GM18520 (cell line): ENCODE measurements around the gene ZNF578.
"Not testable (repeated sequence)": the region's sequence is repeated elsewhere in the genome, so short reads cannot be mapped to it uniquely, and the experiment has no call there.

Source experiments
- ATAC-seq: cut with Tn5 transposase; IDR thresholded peaks from one replicate; pipeline ENCODE4 v1.9.1; 2021; ENCODE audit not compliant: unreplicated experiment

ZNF578 gene

GRCh38 chr19:52507266-52507665 lies 53.9 kb downstream of the ZNF578 start:
- ATAC-seq: no peak

GRCh38 chr19:52516191-52516590 lies 62.8 kb downstream of the ZNF578 start:
- ATAC-seq: no peak

GRCh38 chr19:52518646-52519045 lies 65.3 kb downstream of the ZNF578 start:
- no peak for ATAC-seq

DNA sequence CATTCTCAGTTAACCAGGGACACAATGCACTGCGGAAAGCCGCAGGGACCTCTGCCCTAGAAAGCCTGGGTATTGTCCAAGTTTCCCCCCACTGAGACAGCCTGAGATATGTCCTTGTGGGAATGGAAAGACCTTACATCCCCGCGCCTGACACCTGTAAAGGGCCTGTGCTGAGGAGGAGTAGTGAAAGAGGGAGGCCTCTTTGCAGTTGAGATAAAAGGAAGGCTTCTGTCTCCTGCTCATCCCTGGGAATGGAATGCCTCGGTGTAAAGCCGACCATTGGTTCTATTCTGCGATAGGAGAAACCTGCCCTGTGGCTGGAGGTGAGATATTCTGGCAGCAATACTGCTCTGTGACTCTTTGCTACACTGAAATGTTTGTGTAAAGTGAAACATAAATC lies 65.8 kb downstream of the ZNF578 start:
- not testable (repeated sequence) for ATAC-seq

- ATAC-seq: no peak
These were observed 66.7 kb downstream of the ZNF578 start for GRCh38 chr19:52520013-52520412.

DNA sequence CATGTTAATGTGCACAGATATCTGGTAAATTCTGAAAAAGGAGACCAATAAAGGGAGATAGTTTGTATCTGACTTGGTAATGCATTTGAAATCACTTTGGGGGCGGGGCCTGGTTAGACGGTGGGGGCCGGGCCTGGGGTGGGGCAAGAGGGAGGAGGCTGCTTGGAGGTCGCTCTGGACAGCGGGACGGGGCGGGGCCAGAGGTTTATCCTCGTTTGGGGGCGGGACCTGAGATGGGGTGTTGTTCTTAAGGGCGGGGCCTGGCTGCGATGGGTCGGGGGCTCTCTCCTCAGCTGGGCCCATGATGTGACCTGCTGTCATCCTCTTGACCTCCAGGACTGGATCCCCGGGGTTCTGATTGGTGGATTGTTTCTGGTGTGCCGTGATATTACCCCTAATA lies 69.2 kb downstream of the ZNF578 start:
- no peak for ATAC-seq

GRCh38 chr19:52524086-52524485 lies 70.7 kb downstream of the ZNF578 start:
- ATAC-seq: no peak

DNA sequence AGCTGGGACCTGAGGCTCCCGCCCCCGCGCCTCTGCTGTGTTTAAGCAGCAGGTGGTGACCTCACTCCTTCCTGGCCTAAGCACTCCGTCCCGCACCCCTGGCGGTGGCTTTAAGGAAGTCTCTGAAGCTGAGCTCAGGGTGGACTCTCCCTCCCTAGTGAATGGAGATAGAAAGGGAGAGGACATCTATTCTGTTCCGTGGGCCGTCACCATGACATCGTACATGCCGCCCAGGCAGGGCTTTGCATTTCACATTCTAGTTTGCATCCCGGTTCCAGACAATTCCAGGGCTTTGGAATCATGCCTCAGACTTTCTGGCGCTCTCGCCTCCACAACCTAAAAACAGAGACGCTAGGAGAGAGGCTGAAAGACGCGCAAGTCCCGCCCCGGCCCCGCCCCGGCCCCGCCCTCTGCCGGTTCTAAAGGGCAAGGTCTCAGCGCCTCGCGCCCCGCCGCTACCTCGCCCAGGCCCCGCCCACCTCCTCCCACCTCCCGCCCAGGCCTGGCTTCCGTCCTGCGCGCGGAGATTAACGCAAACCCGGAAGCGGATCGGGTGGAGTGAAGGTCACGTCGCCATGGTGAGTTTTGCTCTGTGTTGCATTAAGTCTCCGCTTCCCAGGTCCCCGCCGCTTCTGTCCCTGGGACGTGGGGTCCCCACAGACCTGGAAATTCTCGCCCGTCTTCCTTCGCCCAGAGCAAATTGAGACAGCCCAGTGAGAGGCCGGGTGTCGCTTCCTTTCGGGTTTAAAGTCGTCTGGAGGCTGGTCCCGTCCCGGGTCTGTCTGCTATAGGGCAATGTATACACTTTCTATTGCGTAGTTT lies 74.0 kb downstream of the ZNF578 start, which contains the start of gene ZNF808:
Gene ZNF808, plus strand, starts transcription at position 535 of the 822 bp plus-strand sequence. CDS start 15,617 bp downstream, outside the sequence.
- peak; percentile 75 for ATAC-seq

GRCh38 chr19:52527956-52528351 lies 74.6 kb downstream of the ZNF578 start:
- no peak for ATAC-seq

GRCh38 chr19:52532480-52532879 lies 79.1 kb downstream of the ZNF578 start:
- ATAC-seq: no peak

- ATAC-seq: no peak
These were observed 80.5 kb downstream of the ZNF578 start for GRCh38 chr19:52533901-52534300.

GRCh38 chr19:52535385-52535770 lies 82.0 kb downstream of the ZNF578 start:
- not testable (repeated sequence) for ATAC-seq

- ATAC-seq: peak; percentile 78
These were observed 82.6 kb downstream of the ZNF578 start for GRCh38 chr19:52535771-52536447.

GRCh38 chr19:52536448-52536800 lies 83.1 kb downstream of the ZNF578 start:
- ATAC-seq: no peak

- ATAC-seq: not testable (repeated sequence)
These were observed 85.5 kb downstream of the ZNF578 start for GRCh38 chr19:52538815-52539214.

GRCh38 chr19:52541176-52541575 lies 87.8 kb downstream of the ZNF578 start:
- ATAC-seq: not testable (repeated sequence)

GRCh38 chr19:52541608-52542007 lies 88.3 kb downstream of the ZNF578 start:
- no peak for ATAC-seq

GRCh38 chr19:52542541-52542940 lies 89.2 kb downstream of the ZNF578 start:
- not testable (repeated sequence) for ATAC-seq

- no peak for ATAC-seq
These were observed 89.8 kb downstream of the ZNF578 start for GRCh38 chr19:52542984-52543664.

GRCh38 chr19:52554216-52554971 lies 101.0 kb downstream of the ZNF578 start:
- no peak for ATAC-seq
